Panc1 (cell line): ENCODE results near the gene ENO4.

Experiments used
- SIN3A ChIP-seq: IDR thresholded peaks from 2 replicates; pipeline ENCODE4 v1.6.1; 2012; ENCODE audit warnings: low read depth, mild to moderate bottlenecking, low read length, moderate library complexity, borderline replicate concordance; ENCODE audit not compliant: insufficient read depth
- TF ChIP-seq, protein P1 (sequence below): fragments of 450-650 bp; IDR thresholded peaks from 2 replicates; pipeline ENCODE4 v1.5.1; 2017; ENCODE audit warnings: mild to moderate bottlenecking

DNA sequence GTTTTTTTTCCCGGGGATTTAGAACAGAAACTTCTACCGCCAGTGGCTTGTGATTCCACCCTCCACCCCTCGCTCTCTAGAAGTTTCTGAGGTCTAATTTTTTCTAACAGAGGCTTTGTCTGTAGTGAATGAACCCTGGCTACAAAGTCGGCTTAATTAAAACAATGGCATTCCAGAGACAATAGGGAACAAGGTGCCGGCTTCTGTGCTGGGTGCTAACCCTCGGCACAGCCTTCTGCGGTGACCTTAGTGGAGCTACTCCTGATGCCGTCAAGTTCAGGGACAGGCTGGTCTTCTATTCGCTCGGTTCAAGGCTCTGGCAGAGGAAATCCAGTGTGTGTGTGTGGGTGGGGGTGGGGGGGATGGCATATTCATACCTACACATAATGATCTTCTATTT is 32.1 kb upstream of the ENO4 start:
- TF ChIP-seq, protein P1, sequence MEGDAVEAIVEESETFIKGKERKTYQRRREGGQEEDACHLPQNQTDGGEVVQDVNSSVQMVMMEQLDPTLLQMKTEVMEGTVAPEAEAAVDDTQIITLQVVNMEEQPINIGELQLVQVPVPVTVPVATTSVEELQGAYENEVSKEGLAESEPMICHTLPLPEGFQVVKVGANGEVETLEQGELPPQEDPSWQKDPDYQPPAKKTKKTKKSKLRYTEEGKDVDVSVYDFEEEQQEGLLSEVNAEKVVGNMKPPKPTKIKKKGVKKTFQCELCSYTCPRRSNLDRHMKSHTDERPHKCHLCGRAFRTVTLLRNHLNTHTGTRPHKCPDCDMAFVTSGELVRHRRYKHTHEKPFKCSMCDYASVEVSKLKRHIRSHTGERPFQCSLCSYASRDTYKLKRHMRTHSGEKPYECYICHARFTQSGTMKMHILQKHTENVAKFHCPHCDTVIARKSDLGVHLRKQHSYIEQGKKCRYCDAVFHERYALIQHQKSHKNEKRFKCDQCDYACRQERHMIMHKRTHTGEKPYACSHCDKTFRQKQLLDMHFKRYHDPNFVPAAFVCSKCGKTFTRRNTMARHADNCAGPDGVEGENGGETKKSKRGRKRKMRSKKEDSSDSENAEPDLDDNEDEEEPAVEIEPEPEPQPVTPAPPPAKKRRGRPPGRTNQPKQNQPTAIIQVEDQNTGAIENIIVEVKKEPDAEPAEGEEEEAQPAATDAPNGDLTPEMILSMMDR = no peak
- TF ChIP-seq SIN3A = no peak
